K562 (cell line): ENCODE data around the gene GUK1. TPM values are rescaled to one million over a fixed set of nuclear protein-coding genes. Genes with fewer than 3 reads are reported as not detected.

Experiments used
- BCOR ChIP-seq: fragments of 450-650 bp; IDR thresholded peaks from 2 replicates; pipeline ENCODE4 v1.6.1; 2016
- HDAC1 ChIP-seq, 2 experiments: fragments of 450-650 bp; IDR thresholded peaks; 2 replicates each; pipeline ENCODE4 v1.6.1; 2016 to 2017; ENCODE audit warnings: inconsistent platforms in 1 of 2, mild to moderate bottlenecking in 1 of 2, moderate library complexity in 1 of 2
- MYBL2 ChIP-seq, 2 experiments: fragments of 450-650 bp in 1 of 2; sonication (generic) in 1 of 2; formaldehyde crosslinking in 1 of 2; IDR thresholded peaks; 2 replicates each; pipeline versions ENCODE4 v1.6.1 to v1.8.1; 2017 to 2022; ENCODE audit warnings: borderline replicate concordance in 1 of 2, inconsistent platforms in 1 of 2, low read depth in 1 of 2, mild to moderate bottlenecking in 1 of 2, missing genetic modification reagents in 1 of 2, moderate library complexity in 1 of 2
- NR3C1 ChIP-seq: sonication (generic); formaldehyde crosslinking; IDR thresholded peaks from 2 replicates; pipeline ENCODE4 v1.8.1; 2022; ENCODE audit warnings: missing genetic modification reagents
- POU5F1 ChIP-seq: fragments of 150-350 bp; IDR thresholded peaks from 2 replicates; pipeline ENCODE4 v1.6.1; 2014; ENCODE audit warnings: borderline replicate concordance, low read length, low read depth, mild to moderate bottlenecking; ENCODE audit not compliant: partially characterized antibody
- SMC3 ChIP-seq: conservative IDR thresholded peaks from 2 replicates; pipeline ENCODE4 v1.6.1; 2011; ENCODE audit warnings: low read depth, low read length, improper control_type of control experiment; ENCODE audit not compliant: insufficient read depth
- ZNF124 ChIP-seq: sonication (generic); formaldehyde crosslinking; IDR thresholded peaks from 2 replicates; pipeline ENCODE4 v1.8.1; 2022; ENCODE audit warnings: missing genetic modification reagents
- ZNF263 ChIP-seq: sonication (generic); formaldehyde crosslinking; IDR thresholded peaks from 2 replicates; pipeline ENCODE4 v1.8.0; 2022; ENCODE audit warnings: mild to moderate bottlenecking, missing genetic modification reagents, borderline replicate concordance
- polyA plus RNA-seq, 8 experiments: library from polyadenylated mRNA; depleted of rRNA in 4 of 8; stranded (reverse) in 5 of 8; unstranded in 3 of 8; fragments of >200 nt; fragmentation: Nextera tagmentation in 2 of 8; fragmentation: Illumina TruSeq in 1 of 8; extraction: Ambion mirVana in 2 of 8; extraction: Trizol in 1 of 8; gene quantifications; 2 replicates each; pipeline versions ENCODE4 v1.2.1 to v1.2.3, GENCODE V29; 2011 to 2014; ENCODE audit warnings: inconsistent platforms in 1 of 8, missing spikeins in 1 of 8
- total RNA-seq, 7 experiments: library from RNA; depleted of rRNA in 6 of 7; stranded (reverse); fragments of >200 nt in 6 of 7; fragmentation: Illumina TruSeq in 2 of 7; extraction: Trizol in 2 of 7; gene quantifications; 2 replicates each; pipeline versions ENCODE4 v1.2.1 to v1.2.3, GENCODE V29; 2011 to 2021; ENCODE audit warnings: low replicate concordance in 1 of 7
- TF ChIP-seq, protein P1 (sequence below): fragments of 200-600 bp; sonication (generic); IDR thresholded peaks from one replicate; pipeline ENCODE4 v1.6.1; 2012; ENCODE audit warnings: mild to moderate bottlenecking, low read depth, low read length, inconsistent platforms
- TF ChIP-seq, protein P2 (sequence below): fragments of 450-650 bp; IDR thresholded peaks from one replicate; pipeline ENCODE4 v1.6.1; 2018; ENCODE audit warnings: mild to moderate bottlenecking, moderate library complexity; ENCODE audit not compliant: partially characterized antibody
- TF ChIP-seq, protein P3 (sequence below): fragments of 250-450 bp; sonication (Bioruptor Pico); IDR thresholded peaks from 2 replicates; pipeline ENCODE4 v1.8.0; 2022; ENCODE audit warnings: inconsistent platforms

GUK1 gene
- total and polyA plus RNA-seq, 9 of the 15 experiments (the other 6 are each of a cell fraction or from before 2014, with no cell fraction given): 7.0 to 331 (median 132) TPM

DNA sequence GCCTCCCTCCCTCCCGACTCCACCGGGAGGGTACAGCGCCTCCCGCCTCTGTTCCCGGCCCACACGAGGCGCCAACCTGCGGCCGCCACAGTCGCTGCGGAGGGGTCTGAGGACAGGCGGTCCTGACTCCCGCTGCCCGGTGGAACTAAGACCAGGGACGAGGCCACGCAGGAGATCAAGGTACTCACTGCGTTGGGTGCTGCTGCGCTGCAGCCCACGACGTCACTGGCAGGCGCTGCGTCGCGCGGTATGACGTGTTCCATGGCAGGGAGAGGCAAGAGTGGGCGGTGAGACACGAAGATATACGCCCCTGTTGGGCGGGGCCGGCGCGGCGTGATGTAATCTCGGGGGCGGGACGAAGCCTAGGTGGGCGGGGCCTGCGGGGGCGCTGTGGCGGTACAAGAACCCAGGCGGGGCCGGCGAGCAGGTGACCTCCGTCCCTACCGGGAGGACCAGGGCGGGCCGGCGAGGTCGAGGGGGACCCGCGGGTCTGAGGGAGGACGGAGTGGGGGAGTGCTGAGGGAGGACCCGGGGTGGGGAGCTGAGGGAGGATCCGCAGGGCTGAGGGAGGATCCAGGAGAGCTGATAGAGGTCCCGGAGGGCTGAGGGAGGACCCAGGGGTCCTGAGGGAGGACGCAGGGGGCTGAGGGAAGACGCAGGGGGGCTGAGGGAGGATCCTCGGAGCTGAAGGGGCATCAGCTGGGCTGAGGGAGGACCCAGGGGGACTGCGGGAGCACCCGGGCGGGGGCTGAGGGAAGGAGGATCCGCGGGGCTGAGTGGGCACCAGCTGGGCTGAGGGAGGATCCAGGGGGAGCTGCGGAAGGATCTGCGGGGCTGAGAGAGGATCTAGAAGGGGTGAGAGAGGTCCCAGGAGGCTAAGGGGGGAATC lies 30.8 kb upstream of the GUK1 start, which contains the start of gene MRPL55 (continued):
- no peak for TF ChIP-seq POU5F1
- TF ChIP-seq ZNF124: no peak
- TF ChIP-seq NR3C1: no peak
- peak in 1 of 2 experiments; percentile 94; a peak in 3 of 4 replicates for TF ChIP-seq HDAC1 (IDR thresholded peaks at IDR 0.05)
- peak; percentile 45; the same call in 1 of the 2 replicates for TF ChIP-seq BCOR
- peak; percentile 99 for TF ChIP-seq ZNF263 (CRISPR knock-in tag)
- 0 out of 2 replicates have a peak, but pooled peaks have one; percentile 2 for TF ChIP-seq SMC3
- TF ChIP-seq, protein P1, sequence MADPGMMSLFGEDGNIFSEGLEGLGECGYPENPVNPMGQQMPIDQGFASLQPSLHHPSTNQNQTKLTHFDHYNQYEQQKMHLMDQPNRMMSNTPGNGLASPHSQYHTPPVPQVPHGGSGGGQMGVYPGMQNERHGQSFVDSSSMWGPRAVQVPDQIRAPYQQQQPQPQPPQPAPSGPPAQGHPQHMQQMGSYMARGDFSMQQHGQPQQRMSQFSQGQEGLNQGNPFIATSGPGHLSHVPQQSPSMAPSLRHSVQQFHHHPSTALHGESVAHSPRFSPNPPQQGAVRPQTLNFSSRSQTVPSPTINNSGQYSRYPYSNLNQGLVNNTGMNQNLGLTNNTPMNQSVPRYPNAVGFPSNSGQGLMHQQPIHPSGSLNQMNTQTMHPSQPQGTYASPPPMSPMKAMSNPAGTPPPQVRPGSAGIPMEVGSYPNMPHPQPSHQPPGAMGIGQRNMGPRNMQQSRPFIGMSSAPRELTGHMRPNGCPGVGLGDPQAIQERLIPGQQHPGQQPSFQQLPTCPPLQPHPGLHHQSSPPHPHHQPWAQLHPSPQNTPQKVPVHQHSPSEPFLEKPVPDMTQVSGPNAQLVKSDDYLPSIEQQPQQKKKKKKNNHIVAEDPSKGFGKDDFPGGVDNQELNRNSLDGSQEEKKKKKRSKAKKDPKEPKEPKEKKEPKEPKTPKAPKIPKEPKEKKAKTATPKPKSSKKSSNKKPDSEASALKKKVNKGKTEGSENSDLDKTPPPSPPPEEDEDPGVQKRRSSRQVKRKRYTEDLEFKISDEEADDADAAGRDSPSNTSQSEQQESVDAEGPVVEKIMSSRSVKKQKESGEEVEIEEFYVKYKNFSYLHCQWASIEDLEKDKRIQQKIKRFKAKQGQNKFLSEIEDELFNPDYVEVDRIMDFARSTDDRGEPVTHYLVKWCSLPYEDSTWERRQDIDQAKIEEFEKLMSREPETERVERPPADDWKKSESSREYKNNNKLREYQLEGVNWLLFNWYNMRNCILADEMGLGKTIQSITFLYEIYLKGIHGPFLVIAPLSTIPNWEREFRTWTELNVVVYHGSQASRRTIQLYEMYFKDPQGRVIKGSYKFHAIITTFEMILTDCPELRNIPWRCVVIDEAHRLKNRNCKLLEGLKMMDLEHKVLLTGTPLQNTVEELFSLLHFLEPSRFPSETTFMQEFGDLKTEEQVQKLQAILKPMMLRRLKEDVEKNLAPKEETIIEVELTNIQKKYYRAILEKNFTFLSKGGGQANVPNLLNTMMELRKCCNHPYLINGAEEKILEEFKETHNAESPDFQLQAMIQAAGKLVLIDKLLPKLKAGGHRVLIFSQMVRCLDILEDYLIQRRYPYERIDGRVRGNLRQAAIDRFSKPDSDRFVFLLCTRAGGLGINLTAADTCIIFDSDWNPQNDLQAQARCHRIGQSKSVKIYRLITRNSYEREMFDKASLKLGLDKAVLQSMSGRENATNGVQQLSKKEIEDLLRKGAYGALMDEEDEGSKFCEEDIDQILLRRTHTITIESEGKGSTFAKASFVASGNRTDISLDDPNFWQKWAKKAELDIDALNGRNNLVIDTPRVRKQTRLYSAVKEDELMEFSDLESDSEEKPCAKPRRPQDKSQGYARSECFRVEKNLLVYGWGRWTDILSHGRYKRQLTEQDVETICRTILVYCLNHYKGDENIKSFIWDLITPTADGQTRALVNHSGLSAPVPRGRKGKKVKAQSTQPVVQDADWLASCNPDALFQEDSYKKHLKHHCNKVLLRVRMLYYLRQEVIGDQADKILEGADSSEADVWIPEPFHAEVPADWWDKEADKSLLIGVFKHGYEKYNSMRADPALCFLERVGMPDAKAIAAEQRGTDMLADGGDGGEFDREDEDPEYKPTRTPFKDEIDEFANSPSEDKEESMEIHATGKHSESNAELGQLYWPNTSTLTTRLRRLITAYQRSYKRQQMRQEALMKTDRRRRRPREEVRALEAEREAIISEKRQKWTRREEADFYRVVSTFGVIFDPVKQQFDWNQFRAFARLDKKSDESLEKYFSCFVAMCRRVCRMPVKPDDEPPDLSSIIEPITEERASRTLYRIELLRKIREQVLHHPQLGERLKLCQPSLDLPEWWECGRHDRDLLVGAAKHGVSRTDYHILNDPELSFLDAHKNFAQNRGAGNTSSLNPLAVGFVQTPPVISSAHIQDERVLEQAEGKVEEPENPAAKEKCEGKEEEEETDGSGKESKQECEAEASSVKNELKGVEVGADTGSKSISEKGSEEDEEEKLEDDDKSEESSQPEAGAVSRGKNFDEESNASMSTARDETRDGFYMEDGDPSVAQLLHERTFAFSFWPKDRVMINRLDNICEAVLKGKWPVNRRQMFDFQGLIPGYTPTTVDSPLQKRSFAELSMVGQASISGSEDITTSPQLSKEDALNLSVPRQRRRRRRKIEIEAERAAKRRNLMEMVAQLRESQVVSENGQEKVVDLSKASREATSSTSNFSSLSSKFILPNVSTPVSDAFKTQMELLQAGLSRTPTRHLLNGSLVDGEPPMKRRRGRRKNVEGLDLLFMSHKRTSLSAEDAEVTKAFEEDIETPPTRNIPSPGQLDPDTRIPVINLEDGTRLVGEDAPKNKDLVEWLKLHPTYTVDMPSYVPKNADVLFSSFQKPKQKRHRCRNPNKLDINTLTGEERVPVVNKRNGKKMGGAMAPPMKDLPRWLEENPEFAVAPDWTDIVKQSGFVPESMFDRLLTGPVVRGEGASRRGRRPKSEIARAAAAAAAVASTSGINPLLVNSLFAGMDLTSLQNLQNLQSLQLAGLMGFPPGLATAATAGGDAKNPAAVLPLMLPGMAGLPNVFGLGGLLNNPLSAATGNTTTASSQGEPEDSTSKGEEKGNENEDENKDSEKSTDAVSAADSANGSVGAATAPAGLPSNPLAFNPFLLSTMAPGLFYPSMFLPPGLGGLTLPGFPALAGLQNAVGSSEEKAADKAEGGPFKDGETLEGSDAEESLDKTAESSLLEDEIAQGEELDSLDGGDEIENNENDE: no peak
- TF ChIP-seq, protein P2, sequence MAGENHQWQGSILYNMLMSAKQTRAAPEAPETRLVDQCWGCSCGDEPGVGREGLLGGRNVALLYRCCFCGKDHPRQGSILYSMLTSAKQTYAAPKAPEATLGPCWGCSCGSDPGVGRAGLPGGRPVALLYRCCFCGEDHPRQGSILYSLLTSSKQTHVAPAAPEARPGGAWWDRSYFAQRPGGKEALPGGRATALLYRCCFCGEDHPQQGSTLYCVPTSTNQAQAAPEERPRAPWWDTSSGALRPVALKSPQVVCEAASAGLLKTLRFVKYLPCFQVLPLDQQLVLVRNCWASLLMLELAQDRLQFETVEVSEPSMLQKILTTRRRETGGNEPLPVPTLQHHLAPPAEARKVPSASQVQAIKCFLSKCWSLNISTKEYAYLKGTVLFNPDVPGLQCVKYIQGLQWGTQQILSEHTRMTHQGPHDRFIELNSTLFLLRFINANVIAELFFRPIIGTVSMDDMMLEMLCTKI: no peak
- TF ChIP-seq, protein P3, sequence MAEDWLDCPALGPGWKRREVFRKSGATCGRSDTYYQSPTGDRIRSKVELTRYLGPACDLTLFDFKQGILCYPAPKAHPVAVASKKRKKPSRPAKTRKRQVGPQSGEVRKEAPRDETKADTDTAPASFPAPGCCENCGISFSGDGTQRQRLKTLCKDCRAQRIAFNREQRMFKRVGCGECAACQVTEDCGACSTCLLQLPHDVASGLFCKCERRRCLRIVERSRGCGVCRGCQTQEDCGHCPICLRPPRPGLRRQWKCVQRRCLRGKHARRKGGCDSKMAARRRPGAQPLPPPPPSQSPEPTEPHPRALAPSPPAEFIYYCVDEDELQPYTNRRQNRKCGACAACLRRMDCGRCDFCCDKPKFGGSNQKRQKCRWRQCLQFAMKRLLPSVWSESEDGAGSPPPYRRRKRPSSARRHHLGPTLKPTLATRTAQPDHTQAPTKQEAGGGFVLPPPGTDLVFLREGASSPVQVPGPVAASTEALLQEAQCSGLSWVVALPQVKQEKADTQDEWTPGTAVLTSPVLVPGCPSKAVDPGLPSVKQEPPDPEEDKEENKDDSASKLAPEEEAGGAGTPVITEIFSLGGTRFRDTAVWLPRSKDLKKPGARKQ: no peak
- TF ChIP-seq MYBL2 (IDR thresholded peaks at IDR 0.05; ENCODE audit: low read depth): no peak
- no peak for TF ChIP-seq MYBL2 (CRISPR knock-in tag; IDR thresholded peaks at IDR 0.05; ENCODE audit: borderline replicate concordance)
